GM12878 (cell line): ENCODE results near the gene SMARCA4. TPM values are rescaled to one million over a fixed set of nuclear protein-coding genes. Genes with fewer than 3 reads are reported as not detected.

Experiments used
- BHLHE40 ChIP-seq, 2 experiments: fragments of 450-650 bp in 1 of 2; IDR thresholded peaks; 2 replicates each; pipeline ENCODE4 v1.6.1; 2011 to 2017; ENCODE audit warnings: low read depth in 2 of 2, borderline replicate concordance in 1 of 2, improper control_type of control experiment in 1 of 2, low read length in 1 of 2, mild to moderate bottlenecking in 1 of 2
- HCFC1 ChIP-seq: fragments of 150-350 bp; IDR thresholded peaks from 2 replicates; pipeline ENCODE4 v1.6.1; 2014; ENCODE audit warnings: low read length
- HSF1 ChIP-seq: fragments of 150-350 bp; IDR thresholded peaks from 2 replicates; pipeline ENCODE4 v1.6.1; 2014; ENCODE audit warnings: mild to moderate bottlenecking, low read depth, low read length
- PAX8 ChIP-seq: fragments of 450-650 bp; IDR thresholded peaks from 2 replicates; pipeline ENCODE4 v1.6.1; 2017; ENCODE audit warnings: mild to moderate bottlenecking, moderate library complexity
- RUNX3 ChIP-seq: IDR thresholded peaks from 2 replicates; pipeline ENCODE4 v1.6.1; 2012; ENCODE audit warnings: low read length, inconsistent platforms
- SKIL ChIP-seq: fragments of 450-650 bp; IDR thresholded peaks from 2 replicates; pipeline ENCODE4 v1.6.1; 2017; ENCODE audit warnings: mild to moderate bottlenecking, low read depth, inconsistent platforms; ENCODE audit not compliant: poor library complexity, severe bottlenecking
- SMC3 ChIP-seq: IDR thresholded peaks from 2 replicates; pipeline ENCODE4 v1.6.1; 2011; ENCODE audit warnings: low read length, improper control_type of control experiment, borderline replicate concordance
- STAT1 ChIP-seq: fragments of 450-650 bp; conservative IDR thresholded peaks from 2 replicates; pipeline ENCODE4 v1.6.1; 2014; ENCODE audit warnings: antibody characterized with exemption, mild to moderate bottlenecking
- ZBTB11 ChIP-seq: fragments of 450-650 bp; formaldehyde crosslinking; IDR thresholded peaks from 2 replicates; pipeline ENCODE4 v1.5.0; 2022; ENCODE audit warnings: mild to moderate bottlenecking, missing genetic modification characterization
- ZBTB40 ChIP-seq: fragments of 450-650 bp; IDR thresholded peaks from 2 replicates; pipeline ENCODE4 v1.6.1; 2016; ENCODE audit warnings: mild to moderate bottlenecking, moderate library complexity, borderline replicate concordance
- ZNF592 ChIP-seq: fragments of 450-650 bp; IDR thresholded peaks from 2 replicates; pipeline ENCODE4 v1.6.1; 2017; ENCODE audit warnings: mild to moderate bottlenecking, moderate library complexity
- polyA plus RNA-seq, 11 experiments: library from polyadenylated mRNA; depleted of rRNA in 4 of 11; unstranded in 6 of 11; stranded (reverse) in 5 of 11; fragments of >200 nt; fragmentation: Nextera tagmentation in 4 of 11; fragmentation: Illumina TruSeq in 1 of 11; extraction: Ambion mirVana in 4 of 11; extraction: Trizol in 1 of 11; gene quantifications; 1 replicate in 1 of 11; 2 replicates in 10 of 11; pipeline versions ENCODE4 v1.2.1 to v1.2.3, GENCODE V29; 2011 to 2016; ENCODE audit warnings: inconsistent platforms in 2 of 11, missing spikeins in 2 of 11, low read depth in 1 of 11
- total RNA-seq, 4 experiments: library from RNA; depleted of rRNA in 3 of 4; stranded (reverse); fragments of >200 nt in 3 of 4; fragmentation: Illumina TruSeq in 1 of 4; extraction: Trizol in 1 of 4; gene quantifications; 2 replicates each; pipeline versions ENCODE4 v1.2.1 to v1.2.3, GENCODE V29; 2013 to 2021

Gene SMARCA4
- total and polyA plus RNA-seq, 10 of the 15 experiments (the other 5 are each of a cell fraction or from before 2014, with no cell fraction given), result 22.4 to 175 (median 57.4) TPM

- TF ChIP-seq SMC3 (peak; percentile 88), RUNX3 (0 out of 2 replicates have a peak, but pooled peaks have one; percentile 9), ZNF592 (no peak), HSF1 (no peak), STAT1 (0 out of 2 replicates have a peak, but pooled peaks have one; percentile 43), HCFC1 (peak; percentile 11; the same call in 1 of the 2 replicates), BHLHE40 (IDR thresholded peaks at IDR 0.05; ENCODE audit: borderline replicate concordance in 1 of 2, low read depth in 2 of 2, low read length in 1 of 2) (peak in 1 of 2 experiments; percentile 67; a peak in 2 of 4 replicates), SKIL (peak; percentile 33), PAX8 (no peak), ZBTB40 (no peak), ZBTB11 (CRISPR knock-in tag) (no peak)
Observed at GRCh38 chr19:11035441-11036377, 74.9 kb downstream of the SMARCA4 start (continued).
